Head of caudate nucleus (tissue), 42 donors: ENCODE data around the gene LANCL1.

ENCODE experiments used
- DNase-seq, 42 donors: peaks; one replicate each; pipeline versions ENCODE4 v3.0.0 to v3.0.0-alpha.2; 2020 to 2021; ENCODE audit warnings: mixed read lengths in 7 of 42
- intact Hi-C: fragments of 100-400 bp; cut with DNase I; formaldehyde crosslinking; loops from one replicate; pipeline ENCODE4 v1.15.0; 2022

LANCL1 gene

DNA sequence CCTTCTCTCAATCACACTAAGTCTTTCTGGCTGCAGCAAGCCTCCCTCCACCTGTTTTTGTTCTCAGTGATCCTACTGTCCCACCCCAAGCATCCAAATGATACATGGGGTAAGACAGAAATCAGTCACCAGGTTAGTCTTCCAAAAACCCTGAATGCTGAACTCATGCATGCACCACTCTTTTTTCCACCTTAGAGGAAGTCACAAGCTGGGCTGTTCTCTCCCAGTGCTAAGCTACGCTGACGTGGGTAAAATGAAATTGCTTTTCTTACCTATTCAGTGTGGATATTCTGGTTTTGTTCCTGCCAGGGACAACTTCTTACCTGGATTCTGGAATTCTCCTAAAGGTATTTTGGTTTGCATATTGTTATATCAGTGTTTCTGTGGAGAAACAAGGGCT is 54.2 kb downstream of the LANCL1 start:
- intact Hi-C loops = no loop called here
- no peak for DNase-seq

DNA sequence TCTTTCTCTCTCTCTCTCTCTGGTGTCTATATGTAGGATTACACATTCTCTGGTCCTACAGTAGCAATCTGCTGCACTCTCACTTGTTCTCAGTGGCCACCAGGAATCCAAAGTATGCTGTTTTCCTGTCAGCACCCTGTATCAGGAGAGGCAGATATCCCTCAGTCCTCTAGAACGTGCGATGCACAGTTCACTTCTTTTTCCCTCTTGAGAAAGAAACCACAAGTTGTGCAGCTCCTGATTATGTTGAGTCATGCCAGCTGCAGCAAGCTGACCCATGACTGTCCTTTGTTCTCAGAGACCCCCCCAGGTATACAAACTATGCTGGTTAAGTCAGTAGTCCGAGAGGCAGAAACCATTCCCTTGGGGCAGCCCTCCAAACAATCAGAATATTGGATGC is 54.6 kb downstream of the LANCL1 start:
- no peak for DNase-seq
- intact Hi-C loops = no loop called here

DNA sequence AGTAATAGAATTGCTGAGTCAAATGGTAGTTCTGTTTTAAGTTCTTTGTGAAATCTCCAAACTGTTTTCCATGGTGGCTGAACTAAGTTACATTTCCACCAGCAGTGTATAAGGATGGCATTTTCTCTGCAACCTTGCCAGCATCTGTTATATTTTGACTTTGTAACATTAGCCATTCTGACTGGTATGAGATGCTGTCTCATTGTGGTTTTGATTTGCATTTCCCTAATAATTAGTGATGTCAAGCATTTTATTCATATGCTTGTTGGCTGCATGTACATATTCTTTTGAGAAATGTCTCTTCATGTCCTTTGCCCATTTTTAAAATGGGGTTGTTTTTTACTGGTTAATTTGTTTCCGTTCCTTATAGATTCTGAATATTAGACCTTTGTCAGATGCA is 63.9 kb downstream of the LANCL1 start:
- intact Hi-C loops = no loop called here
- no peak for DNase-seq

DNA sequence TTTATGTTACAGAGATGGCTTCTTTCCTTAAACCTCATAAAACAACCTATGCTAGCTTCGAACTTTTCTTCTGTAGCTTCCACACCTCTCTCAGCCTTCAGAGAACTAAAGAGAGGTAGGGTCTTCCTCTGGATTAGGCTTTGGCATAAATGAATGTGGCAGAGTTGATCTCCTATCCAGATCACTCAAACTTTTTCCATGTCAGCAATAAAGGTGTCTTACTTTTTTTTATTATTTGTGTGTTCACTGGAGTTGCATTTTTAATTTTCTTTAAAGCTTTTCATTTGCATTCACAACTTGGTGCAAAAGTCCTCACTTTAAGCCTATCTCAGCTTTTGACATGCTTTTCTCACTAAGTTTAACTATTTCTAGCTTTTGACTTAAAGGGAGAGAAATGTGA is 66.0 kb downstream of the LANCL1 start:
- DNase-seq = no peak
- intact Hi-C loops = no loop called here

DNA sequence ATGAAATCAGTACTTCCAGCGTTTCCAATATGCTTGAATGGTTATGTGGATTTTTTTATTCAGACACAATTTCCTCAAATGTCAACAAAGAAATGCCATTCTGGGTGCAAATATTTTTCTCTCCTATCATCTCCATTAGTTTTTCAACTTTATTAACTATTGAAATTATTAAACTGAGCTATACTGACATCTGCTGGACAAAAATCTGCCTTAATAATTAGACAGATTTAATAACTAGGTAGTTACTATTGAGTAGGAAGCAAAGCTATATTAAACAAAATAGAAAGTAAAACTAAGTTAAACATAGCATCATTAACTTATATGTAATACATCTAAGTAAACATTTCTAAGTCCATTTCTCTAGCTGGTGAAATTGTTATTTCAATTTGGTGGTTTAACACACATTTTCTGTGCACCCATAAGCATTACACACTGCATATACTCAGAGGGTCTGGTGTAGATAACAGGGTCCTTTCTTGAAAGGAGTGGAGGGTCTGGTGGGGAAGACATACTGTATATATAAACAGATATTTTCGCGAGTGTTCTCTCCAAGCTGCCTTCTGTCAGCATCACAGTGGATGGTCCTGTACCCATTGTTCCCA is 77.0 kb downstream of the LANCL1 start:
- no peak for DNase-seq
- intact Hi-C loops = loop anchor here (10.0 kb wide), 1 partner anchor 145 kb away; no protein-coding TSS in a partner anchor

DNA sequence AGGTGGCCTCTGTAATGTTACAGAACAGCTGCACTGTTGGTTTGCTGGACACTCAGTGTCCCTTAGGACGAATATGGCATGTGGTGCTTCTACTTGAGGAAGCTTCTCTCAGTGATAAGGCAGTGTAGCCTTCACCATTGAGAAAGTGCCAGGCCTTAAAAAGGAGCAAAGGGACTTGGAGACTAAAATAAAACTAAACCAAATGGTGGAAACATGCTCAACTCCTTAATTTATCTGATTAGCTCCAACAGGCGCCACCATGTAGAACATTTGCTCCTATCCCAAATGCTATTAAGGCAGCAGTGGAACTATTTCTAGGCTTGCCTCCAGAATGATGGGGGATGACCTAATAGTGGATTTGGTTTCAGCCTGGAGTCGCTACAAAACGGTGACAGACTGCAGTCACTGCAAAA is 84.1 kb downstream of the LANCL1 start:
- intact Hi-C loops = loop anchor here (10.0 kb wide), 1 partner anchor 138 kb away; no protein-coding TSS in a partner anchor
- no peak for DNase-seq

DNA sequence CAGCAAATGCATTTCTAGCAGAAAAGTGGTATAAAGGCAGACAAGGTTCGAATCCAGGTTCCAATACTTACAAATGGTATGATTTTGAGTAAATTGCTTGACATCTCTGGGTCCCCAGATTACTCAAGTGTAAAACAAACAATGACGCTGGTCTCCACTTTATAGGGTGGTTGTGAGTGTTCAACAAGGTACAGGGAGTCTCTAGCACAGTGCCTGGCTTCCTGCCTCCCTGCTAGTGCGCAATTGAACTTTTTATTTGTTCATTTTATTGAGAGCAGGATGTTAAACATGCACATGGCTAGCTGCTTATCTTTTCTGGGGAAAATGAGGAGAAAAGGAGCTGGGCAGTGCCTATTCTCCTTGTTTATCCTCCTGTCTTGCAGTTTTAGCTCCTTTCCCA is 86.7 kb downstream of the LANCL1 start:
- intact Hi-C loops = loop anchor here (10.0 kb wide), 1 partner anchor 135 kb away; no protein-coding TSS in a partner anchor

DNA sequence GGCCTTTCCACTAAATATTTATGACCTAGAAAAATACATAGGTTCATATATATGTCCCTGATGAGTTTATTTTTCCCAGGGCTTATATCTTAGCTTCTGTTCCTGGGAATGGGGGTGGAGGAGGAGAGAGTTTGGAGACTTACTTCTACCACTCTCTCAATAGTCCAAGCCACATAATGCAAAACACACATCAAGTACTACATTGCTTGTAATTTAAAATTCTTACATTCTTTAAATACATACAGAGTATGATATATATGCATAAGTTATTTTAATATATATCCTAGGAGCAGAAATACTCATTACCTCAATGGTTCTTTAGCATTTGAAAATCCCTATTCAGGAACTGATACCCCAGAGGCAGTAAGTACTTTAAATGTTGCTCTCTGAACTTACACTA is 88.4 kb downstream of the LANCL1 start:
- no peak for DNase-seq
- intact Hi-C loops = no loop called here

More for the DNA sequence above, 86.7 kb downstream of the LANCL1 start:
- DNase-seq = no peak

DNA sequence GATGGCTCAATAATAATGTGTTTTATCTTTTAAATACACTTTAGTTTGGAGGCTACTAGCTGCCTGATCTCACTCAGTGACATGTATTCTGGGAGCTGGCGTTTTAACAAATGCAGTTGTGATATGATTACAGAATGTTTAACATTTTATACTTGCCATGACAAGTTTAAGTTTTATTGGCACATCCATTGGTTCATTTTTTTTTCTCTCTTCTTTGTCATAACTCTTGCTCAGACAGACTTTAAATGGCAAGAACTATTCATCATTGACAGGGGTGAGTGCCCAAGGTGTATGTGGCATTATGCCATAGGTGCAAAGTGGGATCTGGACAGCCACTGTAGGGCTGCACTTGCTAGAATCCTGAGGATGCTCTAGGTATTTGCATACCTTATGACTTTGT is 89.5 kb downstream of the LANCL1 start:
- no peak for DNase-seq
- intact Hi-C loops = no loop called here
